ENCODE measurements around the gene SAA2. TPM values are rescaled to one million over a fixed set of nuclear protein-coding genes. Genes with fewer than 3 reads are reported as not detected.
"Not testable (repeated sequence)": the region's sequence is repeated elsewhere in the genome, so short reads cannot be mapped to it uniquely, and the experiment has no call there.

SAA2 gene
- total RNA-seq, 4 donors from 2014 or later, result 6.6 TPM; not detected in 3

- no peak for TF ChIP-seq POLR2A (IDR thresholded peaks at IDR 0.05)
- no peak for TF ChIP-seq CTCF (IDR thresholded peaks at IDR 0.05)
- H3K4me3 ChIP-seq (replicated peaks in 1 of 3), result no peak within 1 kb of the TSS
- no peak for DNase-seq
- no peaks in the 10 kb centered on the region for H3K9me3 ChIP-seq
- no peaks in the 10 kb centered on the region for H3K27me3 ChIP-seq
- intact Hi-C loops (cut with DNase I), result no loop called here
- 76 to 77% methylated on average over 6 to 7 of the region's 8 CpGs for WGBS, 2 donors
- no peaks in the 10 kb centered on the region for H3K36me3 ChIP-seq
- no peaks in the 10 kb centered on the region for H3K4me1 ChIP-seq
- H3K27ac ChIP-seq, result no peak within 1 kb of the TSS
Measured at GRCh38 chr11:18265949-18266348, 17.5 kb upstream of the SAA2 start, which contains the start of gene SAA1. SAA1 (plus strand) TSS chr11:18266264; CDS start chr11:18266888, 624 bp downstream.

DNA sequence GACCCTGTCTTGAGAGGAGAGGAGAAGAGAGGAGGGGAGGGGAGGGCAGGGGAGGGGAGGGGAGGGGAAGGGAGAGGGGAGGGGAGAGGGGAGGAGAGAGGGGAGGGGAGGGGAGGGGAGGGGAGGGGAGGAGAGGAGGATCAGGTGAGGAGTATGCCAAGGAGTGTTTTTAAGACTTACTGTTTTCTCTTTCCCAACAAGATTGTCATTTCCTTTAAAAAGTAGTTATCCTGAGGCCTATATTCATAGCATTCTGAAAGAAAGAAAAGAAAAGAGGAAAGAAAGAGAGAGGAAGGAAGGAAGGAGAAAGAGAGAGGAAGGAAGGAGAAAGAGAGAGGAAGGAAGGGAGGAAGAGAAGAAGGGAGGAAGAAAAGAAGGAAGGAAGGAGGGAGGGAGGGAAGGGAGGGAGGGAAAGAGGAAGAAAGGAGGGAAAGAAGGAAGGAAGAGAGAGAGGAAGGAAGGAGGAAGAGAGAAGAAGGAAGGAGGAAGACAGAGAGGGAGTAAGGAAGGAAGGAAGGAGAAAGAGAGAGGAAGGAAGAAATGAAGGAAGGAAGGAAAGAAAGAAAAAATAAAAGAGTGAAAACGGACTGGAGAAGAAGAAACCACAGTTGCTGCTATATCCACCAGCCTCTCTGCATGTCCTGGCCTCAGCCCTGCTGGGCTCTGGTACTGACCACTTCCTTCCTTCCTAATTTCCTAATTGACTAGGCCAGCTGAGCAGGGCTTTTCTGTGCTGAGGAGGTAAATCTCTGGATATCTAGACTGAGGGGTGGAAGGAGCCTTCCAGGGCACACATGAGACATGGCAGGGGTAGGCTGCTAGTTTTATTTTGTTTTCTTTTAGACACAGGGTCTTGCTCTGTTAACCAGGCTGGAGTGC lies 16.4 kb upstream of the SAA2 start:
- no peak for DNase-seq
- 67 to 82% methylated on average over 1 of the region's 1 CpG for WGBS, 2 donors
- intact Hi-C loops (cut with DNase I), result no loop called here
- Histone ChIP-seq H3K27me3 (no peaks in the 10 kb centered on the region), H3K4me3 (replicated peaks in 1 of 3) (no peak overlapping the region), H3K36me3 (no peaks in the 10 kb centered on the region), H3K27ac (no peak overlapping the region), H3K4me1 (no peaks in the 10 kb centered on the region), H3K9me3 (no peaks in the 10 kb centered on the region)
- TF ChIP-seq CTCF (IDR thresholded peaks at IDR 0.05) (no peak), POLR2A (IDR thresholded peaks at IDR 0.05) (no peak)

- H3K9me3 ChIP-seq, result no peaks in the 10 kb centered on the region
- WGBS, 2 donors, result 79 to 81% methylated on average over 4 of the region's 4 CpGs
- no peak for DNase-seq
- no peaks in the 10 kb centered on the region for H3K4me1 ChIP-seq
- H3K27me3 ChIP-seq, result no peaks in the 10 kb centered on the region
- H3K27ac ChIP-seq, result no peak overlapping the region
- intact Hi-C loops (cut with DNase I), result no loop called here
- H3K36me3 ChIP-seq, result no peaks in the 10 kb centered on the region
- TF ChIP-seq CTCF (IDR thresholded peaks at IDR 0.05) (no peak), POLR2A (IDR thresholded peaks at IDR 0.05) (no peak)
- H3K4me3 ChIP-seq (replicated peaks in 1 of 3), result no peak overlapping the region
Measured at GRCh38 chr11:18264035-18264434, 15.6 kb upstream of the SAA2 start.

- intact Hi-C loops (cut with DNase I), result not testable (repeated sequence)
- 72 to 78% methylated on average over 8 of the region's 8 CpGs for WGBS, 2 donors
Measured at GRCh38 chr11:18262681-18263350, 14.3 kb upstream of the SAA2 start.

GRCh38 chr11:18261721-18262120 lies 13.3 kb upstream of the SAA2 start:
- Histone ChIP-seq H3K36me3 (no peaks in the 10 kb centered on the region), H3K27ac (no peak overlapping the region), H3K9me3 (no peaks in the 10 kb centered on the region), H3K4me1 (no peaks in the 10 kb centered on the region), H3K4me3 (replicated peaks in 1 of 3) (no peak overlapping the region), H3K27me3 (no peaks in the 10 kb centered on the region)
- TF ChIP-seq POLR2A (IDR thresholded peaks at IDR 0.05) (no peak), CTCF (IDR thresholded peaks at IDR 0.05) (no peak)
- no peak for DNase-seq
- intact Hi-C loops (cut with DNase I), result no loop called here
- WGBS, 2 donors, result 96% methylated on average over 14 of the region's 14 CpGs

More at GRCh38 chr11:18262681-18263350, 14.3 kb upstream of the SAA2 start:
- DNase-seq; H3K4me3 ChIP-seq (replicated peaks in 1 of 3); H3K36me3 ChIP-seq; H3K27ac ChIP-seq; H3K4me1 ChIP-seq; H3K9me3 ChIP-seq; H3K27me3 ChIP-seq: not testable (repeated sequence)

Measured in thyroid gland (tissue), 4 donors.